GM13976 (cell line): ENCODE measurements around the gene HDGFL2.

Experiments used
- DNase-seq: peaks from one replicate; pipeline ENCODE4 v3.0.0; 2012; ENCODE audit warnings: low spot score
- in situ Hi-C: fragments of 300-500 bp; cut with MboI; formaldehyde crosslinking; loops from one replicate; pipeline ENCODE4 v1.12.0; 2022; ENCODE audit warnings: low sequenced_read_pairs, mixed read lengths, inconsistent platforms; ENCODE audit not compliant: unreplicated experiment
- TF ChIP-seq, protein P1 (sequence below): IDR thresholded peaks from 2 replicates; pipeline ENCODE4 v1.5.1; 2012; ENCODE audit warnings: borderline replicate concordance, mild to moderate bottlenecking; ENCODE audit not compliant: insufficient read depth; ENCODE audit errors: extremely low read depth, missing control alignments, control extremely low read depth

HDGFL2 gene

DNA sequence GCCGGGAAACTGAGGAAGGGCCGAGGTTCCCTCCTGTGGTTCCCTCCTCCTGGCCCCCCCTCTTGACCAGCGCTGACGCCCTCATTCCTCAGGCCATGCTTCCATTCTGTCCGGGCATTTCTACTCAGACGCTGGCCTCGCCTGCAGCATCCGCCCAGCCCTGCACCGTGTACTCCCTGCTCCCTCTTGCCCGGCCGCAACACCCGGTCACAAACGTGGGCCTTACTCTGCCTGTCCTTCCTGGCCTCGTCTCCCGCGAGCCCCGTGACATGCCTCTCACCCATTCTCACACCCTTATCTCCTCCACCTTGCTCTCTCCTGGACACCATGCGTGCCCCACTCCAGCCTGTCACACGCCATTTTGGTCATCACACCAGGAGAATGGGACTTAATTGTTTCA lies 11.3 kb downstream of the HDGFL2 start:
- TF ChIP-seq, protein P1, sequence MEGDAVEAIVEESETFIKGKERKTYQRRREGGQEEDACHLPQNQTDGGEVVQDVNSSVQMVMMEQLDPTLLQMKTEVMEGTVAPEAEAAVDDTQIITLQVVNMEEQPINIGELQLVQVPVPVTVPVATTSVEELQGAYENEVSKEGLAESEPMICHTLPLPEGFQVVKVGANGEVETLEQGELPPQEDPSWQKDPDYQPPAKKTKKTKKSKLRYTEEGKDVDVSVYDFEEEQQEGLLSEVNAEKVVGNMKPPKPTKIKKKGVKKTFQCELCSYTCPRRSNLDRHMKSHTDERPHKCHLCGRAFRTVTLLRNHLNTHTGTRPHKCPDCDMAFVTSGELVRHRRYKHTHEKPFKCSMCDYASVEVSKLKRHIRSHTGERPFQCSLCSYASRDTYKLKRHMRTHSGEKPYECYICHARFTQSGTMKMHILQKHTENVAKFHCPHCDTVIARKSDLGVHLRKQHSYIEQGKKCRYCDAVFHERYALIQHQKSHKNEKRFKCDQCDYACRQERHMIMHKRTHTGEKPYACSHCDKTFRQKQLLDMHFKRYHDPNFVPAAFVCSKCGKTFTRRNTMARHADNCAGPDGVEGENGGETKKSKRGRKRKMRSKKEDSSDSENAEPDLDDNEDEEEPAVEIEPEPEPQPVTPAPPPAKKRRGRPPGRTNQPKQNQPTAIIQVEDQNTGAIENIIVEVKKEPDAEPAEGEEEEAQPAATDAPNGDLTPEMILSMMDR = no peak
- DNase-seq = no peak
- in situ Hi-C loops = no loop called here

DNA sequence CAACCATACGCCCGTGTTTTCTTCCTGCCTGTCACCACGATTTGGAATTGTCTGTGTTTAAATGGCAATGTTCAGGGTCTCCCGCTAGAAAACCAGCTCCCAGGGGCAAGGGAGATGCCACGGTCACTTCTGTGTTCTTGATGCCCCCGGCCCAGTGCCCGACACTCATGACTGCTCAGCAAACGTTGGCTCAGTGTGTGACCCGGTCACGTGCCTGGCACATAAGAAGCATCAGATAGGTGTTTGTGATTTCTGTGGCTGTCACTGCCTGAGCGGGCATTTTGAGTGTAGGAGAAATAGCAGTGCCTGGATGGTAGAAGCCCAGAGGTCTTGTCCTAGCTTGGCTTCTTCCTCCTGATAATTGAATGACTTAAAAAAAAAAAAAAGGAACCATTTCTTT lies 15.5 kb downstream of the HDGFL2 start:
- in situ Hi-C loops = no loop called here
- TF ChIP-seq, protein P1 = no peak
- DNase-seq = no peak

- TF ChIP-seq, protein P1 = no peak
- in situ Hi-C loops = no loop called here
- no peak for DNase-seq
Measured at GRCh38 chr19:4488496-4488895, 16.4 kb downstream of the HDGFL2 start.

- no peak for DNase-seq
- in situ Hi-C loops = no loop called here
Measured at GRCh38 chr19:4491446-4491845, 19.3 kb downstream of the HDGFL2 start.

GRCh38 chr19:4492337-4493103 lies 20.4 kb downstream of the HDGFL2 start:
- in situ Hi-C loops = no loop called here
- DNase-seq = no peak
- TF ChIP-seq, protein P1 = no peak

More at GRCh38 chr19:4491446-4491845, 19.3 kb downstream of the HDGFL2 start:
- TF ChIP-seq, protein P1 = no peak

- TF ChIP-seq, protein P1 = no peak
- in situ Hi-C loops = no loop called here
Measured at GRCh38 chr19:4493104-4493928, 21.2 kb downstream of the HDGFL2 start.

More at GRCh38 chr19:4493104-4493928, 21.2 kb downstream of the HDGFL2 start:
- DNase-seq = no peak
